GM21528 (cell line): Measurements from ENCODE around the gene CFAP157.
A peak's percentile ranks its signal among the peaks of the same experiment; 100 is the strongest.

Experiments used
- ATAC-seq: cut with Tn5 transposase; IDR thresholded peaks from one replicate; pipeline ENCODE4 v1.9.1; 2021; ENCODE audit warnings: mild to moderate bottlenecking, moderate library complexity; ENCODE audit not compliant: unreplicated experiment, low FRiP score

Gene CFAP157

GRCh38 chr9:127714020-127714750, 7.4 kb downstream of the CFAP157 start:
- ATAC-seq, result no peak

- peak; percentile 3 for ATAC-seq
Measured at GRCh38 chr9:127714951-127715469, 8.2 kb downstream of the CFAP157 start.

DNA sequence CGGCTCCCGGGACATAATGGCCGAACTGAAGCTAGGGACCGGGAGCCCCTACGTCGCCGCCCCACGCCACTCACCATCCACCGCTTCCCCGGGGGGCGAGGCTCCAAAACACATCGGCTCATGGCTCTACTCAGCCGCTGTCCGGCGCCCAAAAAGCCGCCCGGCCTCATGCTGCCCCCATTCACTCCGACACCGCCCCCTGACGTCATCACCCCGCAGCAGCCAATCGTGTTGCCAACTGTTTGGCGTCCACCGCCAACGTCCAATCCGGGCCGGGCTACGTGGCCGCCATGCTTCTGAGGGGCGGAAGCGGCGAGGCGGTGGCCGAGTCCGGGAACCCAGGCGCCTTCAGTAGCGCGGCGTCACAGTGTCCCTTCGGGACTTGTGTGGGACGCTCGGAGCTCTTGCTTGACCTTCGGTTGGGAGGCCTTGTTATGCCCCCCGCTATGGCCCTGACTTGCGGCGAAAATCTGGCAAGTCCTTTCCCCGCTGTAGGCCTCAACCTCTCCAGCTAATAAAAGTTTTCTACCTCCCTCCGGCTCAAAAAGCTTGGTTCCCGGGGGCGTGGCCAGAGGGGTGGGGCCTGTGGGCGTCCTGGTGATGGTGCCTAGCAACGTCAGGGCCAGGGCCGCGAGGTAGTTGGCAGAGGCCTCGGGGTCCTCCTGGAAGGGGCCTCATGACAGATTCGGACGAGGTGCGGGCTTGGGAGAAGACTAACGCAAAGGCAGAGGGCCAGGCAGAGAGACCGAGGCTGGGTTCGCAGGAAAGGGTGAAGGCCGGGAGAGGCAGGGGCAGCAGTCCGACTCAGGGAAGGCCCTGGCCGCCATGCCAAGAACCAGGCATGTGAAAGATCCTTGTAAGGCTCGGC, 8.9 kb downstream of the CFAP157 start, which contains the start of the genes PTRH1 and TTC16:
Gene PTRH1 (minus strand): TSS at position 194 of the 868 bp plus-strand sequence. CDS start 24 bp downstream, at position 170.
Gene TTC16 (plus strand): TSS at position 610 of the 868 bp plus-strand sequence. CDS start 67 bp downstream, at position 677.
- ATAC-seq, result peak; percentile 90

DNA sequence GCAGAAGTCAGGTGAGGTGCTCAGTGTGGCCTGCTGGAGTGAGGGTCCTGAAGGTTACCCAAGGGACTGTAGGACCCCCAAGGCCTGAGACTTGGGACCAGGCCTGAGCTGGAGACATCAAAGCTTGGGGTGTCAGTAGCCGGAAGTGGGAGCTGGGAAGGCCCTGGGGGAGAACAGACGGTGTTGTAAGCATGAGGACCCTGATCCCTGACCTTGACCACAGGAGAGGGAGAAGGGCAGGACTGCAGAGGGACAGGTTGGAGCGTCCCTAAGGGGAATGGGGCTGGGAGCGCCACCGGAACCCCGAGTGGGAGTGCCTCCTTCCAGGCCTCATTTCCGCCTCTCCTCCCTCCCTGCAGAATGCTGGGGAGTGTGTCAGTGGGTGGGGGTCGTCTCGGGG, 9.6 kb downstream of the CFAP157 start:
- ATAC-seq, result no peak

GRCh38 chr9:127717766-127718165, 11.0 kb downstream of the CFAP157 start:
- no peak for ATAC-seq

DNA sequence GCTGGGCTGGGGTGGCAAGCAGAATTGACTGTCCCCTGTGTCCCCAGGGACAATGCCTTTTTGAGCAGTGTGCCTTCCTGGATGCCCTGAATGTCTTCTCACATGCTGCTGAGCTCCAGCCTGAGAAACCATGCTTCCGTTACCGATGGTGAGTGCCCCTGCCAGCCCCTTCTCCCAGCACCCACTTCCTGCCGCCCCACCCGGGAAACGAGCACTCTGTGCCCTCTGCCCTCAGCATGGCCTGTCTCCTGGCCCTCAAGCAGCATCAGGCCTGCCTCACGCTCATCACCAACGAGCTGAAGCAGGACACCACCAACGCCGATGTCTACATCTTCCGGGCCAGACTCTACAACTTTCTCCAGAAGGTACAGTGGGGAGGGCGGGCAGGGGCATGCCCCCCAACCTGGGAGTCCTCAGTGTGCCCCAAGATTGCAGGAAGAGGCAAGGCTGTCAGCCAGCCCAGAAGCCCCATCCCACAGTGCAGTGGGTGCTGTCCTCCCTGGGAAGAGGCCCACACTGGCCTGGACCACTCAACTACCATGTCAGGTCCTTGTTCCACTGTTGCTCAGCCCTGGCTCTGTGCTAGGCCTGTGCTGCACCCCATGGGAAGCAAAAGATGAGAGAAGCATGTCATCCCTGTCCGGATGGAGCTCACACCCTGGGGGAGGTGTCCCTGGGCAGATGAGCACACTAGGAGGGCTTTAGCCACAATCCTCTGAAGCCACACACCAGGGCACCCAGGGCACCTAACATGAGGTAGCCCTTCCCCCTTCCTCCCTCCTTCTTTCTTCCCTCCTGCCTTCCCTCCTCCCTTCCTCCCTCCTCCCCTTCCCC, 13.5 kb downstream of the CFAP157 start:
- no peak for ATAC-seq

DNA sequence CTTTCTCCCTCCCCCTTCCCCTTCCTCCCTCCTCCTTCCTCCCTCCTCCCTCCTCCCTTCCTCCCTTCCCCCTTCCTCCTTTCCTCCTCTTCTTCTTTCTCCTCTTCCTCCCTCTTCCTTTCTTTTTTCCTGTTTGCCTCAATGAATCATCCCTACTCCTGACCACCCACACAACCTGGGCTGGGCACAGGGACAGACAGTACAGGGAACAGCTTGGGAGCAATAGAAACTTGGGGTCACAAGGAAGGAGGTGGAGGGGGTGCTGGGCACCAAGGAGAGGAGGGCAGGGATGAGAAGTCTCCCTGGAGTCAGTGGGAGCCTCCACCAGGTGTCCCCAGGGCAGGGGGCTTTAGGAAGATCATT, 14.1 kb downstream of the CFAP157 start:
- no peak for ATAC-seq

DNA sequence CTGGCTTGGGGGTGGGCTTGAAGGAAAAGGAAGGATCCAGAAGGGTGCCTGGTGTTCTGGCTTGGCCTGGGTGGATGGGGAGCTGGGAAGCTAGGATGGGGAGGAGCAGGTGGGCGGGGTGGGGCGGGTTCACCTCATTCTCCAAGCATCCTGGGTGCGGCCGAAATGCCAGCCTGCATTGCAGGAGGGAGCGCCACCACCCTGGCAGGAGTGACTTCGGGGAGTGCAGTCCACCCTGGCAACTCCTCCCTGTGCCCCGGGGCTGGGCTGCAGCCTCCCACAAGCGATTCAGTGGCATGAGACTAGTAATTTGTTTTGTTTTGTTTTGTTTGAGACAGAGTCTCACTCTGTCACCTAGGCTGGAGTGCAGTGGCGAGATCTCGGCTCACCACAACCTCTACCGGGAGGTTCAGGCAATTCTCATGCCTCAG, 14.6 kb downstream of the CFAP157 start:
- ATAC-seq, result no peak

DNA sequence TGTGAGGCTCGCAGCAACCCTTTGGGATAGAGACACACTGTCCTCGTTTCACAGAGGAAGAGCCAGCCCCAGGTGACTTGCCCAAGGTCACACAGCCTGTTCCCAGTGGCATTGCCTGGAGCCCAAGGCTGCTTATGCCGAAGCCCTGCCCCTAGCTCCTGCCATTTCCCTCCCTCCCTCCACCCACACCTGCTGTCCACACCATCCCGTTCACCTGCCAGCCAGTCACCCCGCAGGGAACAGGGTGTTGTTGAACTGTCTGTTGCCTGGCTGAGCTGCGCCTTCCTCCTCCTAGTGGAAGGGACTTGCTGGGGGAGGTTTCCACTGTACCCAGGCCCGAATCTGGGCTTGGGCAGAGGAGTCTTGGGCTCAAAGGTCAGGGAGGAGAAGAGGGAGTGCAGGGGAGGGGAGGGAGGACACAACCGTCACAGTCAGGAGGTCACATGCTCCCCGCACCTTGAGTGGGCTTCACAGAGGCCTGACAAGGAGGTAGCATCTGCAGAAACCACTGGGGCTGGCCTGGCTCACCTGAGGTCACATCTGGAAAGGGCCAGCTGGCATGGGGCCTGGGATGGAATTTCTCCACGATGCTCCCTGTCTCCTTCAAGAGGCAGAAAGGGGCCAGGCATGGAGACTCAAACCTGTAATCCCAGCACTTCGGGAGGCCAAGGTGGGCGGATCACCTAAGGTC, 15.4 kb downstream of the CFAP157 start:
- no peak for ATAC-seq

GRCh38 chr9:127723013-127723412, 16.2 kb downstream of the CFAP157 start:
- no peak for ATAC-seq

- no peak for ATAC-seq
Measured at GRCh38 chr9:127723444-127723843, 16.7 kb downstream of the CFAP157 start.

GRCh38 chr9:127724012-127724411, 17.2 kb downstream of the CFAP157 start:
- no peak for ATAC-seq

DNA sequence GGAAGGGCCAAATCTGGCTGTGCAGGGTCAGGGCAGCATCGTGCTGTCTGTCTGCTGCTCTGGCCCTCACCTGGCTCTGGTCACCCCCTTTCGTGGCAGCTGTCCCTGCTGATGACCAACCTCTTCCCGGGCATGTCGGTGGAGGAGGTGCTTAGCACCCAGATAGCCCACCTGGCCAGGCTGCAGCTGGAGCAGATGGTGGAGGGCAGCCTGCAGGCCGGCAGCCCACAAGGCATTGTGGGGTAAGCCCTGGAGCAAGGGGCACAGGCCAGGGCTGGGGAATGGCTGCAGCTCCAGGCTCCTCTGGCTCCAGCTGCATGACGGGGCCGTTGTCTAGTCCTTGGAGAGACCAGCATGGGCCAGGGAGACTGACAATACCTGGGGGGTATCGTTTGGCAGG, 20.1 kb downstream of the CFAP157 start:
- ATAC-seq, result no peak

DNA sequence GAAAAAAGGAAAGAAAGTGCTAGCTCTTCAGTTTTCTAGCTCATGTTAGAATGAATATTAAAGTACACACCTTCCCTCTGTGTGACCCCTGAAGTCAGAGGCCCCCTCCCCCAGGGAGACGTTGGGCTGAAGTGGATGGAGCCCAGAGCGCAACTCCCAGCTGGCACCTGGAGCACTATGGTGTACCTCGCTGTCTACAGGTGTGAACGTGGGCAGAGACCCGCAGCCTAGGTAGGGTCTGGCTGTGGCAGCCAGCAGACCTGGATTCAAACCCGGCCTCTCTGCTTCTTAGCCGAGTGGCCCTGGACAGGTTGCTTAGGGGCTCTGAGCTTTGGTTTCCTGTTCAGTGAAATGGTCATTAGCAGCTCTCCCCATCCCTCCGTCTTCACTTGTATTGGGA, 22.0 kb downstream of the CFAP157 start:
- no peak for ATAC-seq

- no peak for ATAC-seq
Measured at GRCh38 chr9:127729522-127730256, 22.9 kb downstream of the CFAP157 start.

DNA sequence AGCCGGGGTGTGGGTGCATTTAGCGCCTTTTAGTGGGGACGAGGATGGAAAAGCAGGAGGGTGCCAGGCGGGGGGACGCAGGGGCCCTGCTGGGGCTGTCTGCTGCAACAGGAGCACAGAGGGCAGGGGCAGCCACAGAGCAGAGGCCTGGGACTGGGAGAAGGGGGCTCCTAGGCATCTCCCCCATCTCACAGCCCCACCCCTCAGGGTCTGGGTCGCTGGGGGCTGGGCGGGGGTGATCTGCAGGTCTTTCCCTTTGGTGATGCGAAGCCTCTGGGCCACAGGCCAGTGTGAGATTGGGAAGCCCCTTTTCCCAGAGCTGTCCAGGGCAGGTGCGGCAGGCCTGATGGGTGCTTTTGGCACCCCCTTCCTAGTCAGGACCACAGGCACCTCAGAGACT, 23.5 kb downstream of the CFAP157 start:
- no peak for ATAC-seq

DNA sequence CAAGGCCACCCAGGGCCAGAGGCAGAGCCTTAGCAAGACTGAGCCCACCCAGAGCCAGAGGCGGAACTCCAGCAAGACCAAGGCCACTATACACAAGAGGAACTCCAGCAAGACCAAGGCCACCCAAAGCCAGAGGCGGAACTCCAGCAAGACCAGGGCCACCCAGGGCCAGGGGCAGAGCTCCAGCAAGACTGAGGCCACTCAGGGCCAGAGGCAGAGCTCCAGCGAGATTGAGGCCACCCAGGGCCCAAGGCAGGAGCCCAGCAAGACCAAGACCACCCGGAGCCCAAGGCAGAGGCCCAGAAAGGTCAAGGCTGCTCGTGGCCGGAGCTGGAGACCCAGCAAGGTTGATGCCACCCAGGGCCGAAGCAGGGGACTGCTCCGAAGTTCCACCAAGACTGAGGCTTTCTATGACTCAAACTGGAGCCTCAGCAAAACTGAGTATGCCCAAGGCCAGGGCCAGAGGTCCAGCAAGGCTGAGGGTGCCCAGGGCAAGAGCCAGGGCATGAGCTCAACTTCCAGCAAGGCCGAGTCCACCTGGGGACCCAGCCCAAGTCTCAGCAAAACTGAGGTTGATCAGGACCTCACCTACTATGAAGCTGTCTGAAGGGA, 24.1 kb downstream of the CFAP157 start:
- ATAC-seq, result no peak

DNA sequence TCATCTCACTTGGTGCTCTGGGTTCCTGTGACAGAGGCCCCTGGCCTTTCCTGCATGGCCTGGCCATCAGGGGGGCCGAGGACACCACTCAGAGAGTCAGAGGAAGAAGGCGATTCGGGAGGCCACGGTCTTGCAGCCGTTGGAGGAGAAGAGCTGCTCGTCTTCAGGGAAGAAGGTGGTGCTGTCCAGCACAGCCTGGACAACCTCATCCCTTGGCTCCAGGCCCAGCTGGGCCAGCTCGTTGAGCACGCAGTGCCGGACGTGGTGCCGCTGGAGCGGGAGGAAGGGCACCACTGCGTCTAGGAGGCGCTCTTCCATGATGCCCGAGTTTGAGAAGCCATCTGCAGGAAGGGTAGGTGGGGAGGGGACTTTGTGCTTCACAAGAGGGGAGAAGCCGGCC, 25.1 kb downstream of the CFAP157 start:
- ATAC-seq, result no peak

DNA sequence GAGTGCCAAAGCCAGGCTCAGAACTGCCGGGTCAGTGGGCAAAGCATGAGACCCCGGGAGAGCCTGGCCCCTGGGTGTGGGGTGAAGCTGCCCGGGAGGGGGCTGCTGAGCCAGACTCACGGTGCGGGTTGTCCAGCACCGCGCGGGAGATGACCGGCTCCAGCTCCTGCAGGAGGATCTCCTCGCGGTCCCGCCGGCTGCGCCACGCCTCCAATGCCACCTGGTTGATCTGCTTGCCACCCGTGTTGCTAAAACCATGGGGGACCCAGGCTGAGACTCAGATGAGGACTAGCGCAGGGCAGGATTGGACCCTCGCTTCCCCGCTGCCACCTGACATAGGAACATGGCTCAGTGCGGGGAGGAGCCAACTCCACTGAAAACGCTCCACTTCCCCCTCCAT, 25.7 kb downstream of the CFAP157 start:
- no peak for ATAC-seq
